HG02763 (cell line): ENCODE measurements around the gene ENO1.

Experiments used
- ATAC-seq: cut with Tn5 transposase; IDR thresholded peaks from one replicate; pipeline ENCODE4 v1.9.1; 2021; ENCODE audit warnings: mild to moderate bottlenecking, moderate library complexity; ENCODE audit not compliant: unreplicated experiment

ENO1 gene

DNA sequence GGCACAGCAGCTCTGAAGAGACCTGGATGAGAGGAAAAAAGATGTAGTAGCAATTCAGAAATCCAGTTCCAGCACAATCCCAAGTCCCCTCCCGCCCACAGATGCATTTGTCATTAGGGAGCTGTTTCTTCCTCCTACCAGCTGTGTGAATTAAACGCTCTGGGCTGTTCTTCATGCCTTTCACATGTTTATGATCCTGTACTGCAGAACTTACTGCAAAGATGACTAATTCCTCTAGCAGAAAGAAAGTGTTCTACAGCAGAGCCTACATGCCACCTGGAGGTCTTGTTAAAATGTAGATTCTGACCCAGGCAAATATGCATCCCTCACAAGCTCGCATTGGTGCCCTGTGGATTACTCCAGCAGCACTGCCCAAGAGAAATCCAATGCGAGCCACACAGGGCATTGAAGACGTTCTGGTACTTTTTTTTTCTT, 6.5 kb downstream of the ENO1 start:
- ATAC-seq: no peak

DNA sequence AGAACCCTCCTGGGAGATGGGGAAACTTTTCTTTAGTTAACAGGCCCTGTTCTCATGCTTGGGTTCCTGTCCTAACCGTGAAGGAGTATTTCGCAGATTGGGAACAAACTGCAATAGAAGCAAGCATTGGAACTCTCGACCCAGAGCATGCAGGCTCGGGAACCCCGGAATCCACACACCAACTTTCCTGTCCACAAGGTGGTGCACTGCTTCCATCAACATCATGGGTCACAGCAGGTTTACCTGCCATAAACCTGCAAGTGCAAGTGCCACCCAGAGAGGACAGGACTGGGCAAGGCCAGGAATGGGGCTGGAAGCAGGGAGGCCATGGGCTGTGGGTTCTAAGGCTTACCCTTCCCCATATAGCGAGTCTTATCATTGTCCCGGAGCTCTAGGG, 6.9 kb downstream of the ENO1 start:
- ATAC-seq: no peak

DNA sequence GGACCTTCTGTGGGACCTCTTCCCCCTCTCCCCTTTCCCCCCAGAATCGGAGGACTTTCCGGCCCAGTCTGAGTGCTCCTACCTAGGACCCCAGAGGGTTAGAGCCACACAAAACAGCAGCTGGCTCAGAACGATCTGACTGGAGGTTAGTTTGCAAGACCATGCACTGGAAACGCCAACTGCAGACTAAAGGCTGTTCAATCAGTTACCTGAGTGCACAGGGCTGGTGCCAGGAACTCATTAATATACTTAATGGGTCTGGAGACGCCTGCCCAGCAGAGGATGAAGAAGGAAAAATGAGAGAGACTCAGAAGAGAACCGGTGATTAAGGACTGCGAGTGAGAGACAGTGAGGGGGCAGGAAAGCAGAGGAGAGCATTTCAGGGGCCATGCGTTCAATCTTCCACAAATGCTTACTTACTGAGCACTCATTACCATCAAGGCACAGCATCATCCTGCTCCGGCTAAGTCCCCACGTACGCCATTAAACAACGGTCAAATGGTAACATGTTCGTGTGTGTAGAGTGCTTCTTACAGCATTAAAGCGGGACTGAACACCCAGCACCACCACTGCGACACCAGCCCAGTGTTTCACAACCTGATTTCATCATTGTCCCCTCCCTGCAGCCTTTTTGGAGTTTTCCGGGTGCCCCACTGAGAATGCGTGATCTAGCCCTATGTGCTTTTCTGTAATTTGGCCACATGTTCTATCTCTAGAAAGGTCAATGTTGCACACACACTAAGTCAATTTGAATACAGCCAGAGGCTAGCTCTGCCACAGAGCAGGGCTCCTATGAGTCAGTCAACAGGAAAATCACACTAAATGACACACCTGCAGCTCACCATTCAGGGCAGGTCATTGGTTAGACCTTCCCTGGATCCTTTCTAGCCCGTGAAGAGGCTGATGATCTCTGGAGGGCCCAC, 7.6 kb downstream of the ENO1 start:
- ATAC-seq: no peak

DNA sequence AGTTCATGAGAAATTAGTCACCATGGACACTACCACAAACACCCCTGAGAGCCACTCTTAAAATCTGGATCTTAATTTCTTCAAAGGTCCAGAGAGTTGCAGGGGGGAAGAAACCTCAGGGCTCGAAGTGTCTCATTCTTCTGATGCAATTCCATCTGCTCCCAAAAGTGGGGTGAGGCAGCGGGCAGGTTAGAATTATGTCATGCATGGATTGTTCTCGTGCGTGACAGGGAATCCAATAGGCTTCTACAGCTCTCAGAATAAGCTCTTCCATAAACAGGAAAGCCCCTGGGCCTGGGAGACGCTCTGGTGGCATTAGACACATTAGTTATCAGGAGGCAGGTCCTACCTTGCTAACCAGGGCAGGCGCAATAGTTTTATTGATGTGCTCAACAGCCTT, 8.4 kb downstream of the ENO1 start:
- no peak for ATAC-seq

DNA sequence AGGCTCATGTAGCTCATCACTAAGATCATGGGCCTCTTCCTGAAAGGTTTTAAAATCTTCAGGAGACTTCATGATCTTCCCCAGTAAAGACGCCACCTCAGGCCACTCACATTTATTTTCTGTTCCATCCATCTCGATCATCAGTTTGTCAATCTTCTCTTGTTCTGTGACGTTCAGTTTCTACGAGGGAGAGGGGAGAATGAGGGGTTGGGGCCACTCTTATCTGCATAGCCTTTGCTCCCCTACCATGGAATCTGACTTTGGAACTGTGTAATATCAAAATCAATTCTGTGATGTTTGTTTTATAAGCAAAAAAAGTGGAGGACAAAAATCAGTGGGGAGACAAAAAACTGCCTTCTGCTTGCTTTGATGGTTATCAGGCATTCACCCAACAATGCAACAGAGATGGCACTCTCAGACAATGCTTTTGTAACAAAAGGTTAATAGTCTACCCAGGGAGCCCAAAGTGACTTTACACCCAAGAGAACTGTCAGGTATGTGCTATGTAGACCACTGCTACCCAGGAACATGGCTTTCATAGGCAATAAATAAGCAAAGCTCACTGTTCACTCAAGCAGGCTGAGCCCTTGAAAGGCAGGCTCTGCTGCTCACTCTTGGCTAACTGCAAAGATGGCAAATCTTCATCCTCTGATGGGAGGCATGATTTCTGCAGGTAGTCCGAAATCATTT, 10.5 kb downstream of the ENO1 start:
- ATAC-seq: no peak

DNA sequence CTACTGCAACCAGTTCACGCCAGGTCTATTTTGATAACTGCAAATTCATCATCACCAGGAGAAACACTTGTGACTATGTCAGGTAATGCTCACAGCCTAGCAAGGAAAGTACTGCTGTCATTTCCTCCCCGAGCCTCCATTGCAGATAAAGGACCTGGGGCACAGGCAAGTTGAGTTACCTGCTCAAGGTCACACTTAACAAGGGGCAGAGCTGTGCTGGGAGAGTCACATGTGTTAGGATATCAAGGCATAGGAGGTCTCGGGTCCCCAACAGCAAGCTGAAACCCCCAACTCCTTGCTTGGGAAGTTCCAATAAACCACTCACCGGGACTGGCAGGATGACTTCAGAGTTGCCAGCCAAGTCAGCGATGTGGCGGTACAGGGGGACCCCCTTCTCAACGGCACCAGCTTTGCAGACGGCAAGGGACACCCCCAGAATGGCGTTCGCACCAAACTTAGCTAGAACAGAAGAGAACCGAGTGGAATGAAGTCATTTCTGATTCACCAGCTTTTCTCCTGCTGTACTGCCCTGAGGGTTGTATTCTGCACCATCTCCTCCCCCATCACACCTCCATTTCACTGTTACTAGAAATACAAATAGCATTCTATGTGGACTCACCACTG, 11.6 kb downstream of the ENO1 start:
- ATAC-seq: no peak

DNA sequence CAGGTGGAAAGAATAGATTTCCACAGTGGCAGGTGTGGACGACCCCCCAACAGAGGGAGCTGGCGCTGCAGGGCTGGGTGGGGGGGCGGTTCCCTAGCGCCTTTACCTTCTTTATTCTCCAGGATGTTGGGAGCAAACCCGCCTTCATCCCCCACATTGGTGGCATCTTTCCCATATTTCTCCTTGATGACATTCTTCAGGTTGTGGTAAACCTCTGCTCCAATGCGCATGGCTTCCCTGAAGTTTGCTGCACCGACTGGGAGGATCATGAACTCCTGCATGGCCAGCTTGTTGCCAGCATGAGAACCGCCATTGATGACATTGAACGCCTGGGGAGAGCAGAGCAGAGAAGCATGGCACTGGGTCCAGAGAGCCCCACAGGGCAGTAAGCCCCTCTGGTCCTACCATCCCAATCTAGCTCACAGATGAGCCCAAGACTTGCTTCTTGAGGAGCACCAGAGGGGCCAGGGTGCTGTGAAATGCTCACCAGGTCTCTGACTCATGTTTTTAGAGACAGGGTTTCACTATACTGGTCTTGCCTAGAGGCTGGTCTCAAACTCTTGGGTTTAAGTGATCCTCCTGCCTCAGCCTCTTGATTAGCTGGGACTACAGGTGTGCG, 12.2 kb downstream of the ENO1 start:
- no peak for ATAC-seq

DNA sequence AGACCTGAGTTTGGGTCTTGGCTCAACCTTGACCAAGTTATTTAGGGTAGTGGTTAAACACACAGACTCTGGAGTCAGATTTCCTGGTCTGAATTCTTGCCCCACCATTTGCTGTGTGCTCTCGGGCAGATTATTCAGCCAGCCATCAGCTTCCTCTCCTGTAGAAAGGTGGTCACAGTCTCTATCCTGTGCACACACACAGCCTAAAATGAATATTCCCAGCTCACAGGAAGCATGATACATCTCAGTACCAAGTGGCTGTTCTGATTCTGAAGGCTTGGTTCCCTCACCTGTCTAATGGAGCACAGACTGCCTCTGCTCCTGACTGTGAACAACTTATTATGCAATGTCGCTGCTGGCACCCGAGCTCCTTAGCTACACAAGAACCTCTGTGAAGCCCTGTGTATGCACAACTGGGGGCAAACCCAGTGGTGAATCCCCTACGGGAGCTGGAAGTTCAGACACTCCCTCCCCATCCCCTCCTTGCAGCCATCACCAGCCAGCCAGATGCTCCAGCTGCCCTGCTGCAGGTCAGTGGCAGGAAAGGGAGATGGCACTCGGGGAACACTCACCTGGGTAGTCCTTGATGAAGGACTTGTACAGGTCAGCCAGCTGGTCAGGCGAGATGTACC, 13.7 kb downstream of the ENO1 start:
- ATAC-seq: no peak

DNA sequence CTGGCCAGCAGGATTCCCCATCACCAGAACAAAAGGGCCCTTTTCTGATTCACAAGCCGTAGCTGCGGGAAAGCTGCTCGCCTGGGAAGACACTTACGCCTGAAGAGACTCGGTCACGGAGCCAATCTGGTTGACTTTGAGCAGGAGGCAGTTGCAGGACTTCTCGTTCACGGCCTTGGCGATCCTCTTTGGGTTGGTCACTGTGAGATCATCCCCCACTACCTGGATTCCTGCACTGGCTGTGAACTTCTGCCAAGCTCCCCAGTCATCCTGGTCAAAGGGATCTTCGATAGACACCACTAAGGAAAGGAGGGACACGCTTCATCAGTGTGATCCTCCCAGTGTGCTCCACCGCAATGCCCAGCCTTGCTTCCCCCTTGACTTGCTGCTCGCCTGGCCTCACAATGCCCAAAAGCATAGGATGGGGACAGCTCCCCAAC, 14.7 kb downstream of the ENO1 start:
- no peak for ATAC-seq

- ATAC-seq: no peak
These were observed 15.3 kb downstream of the ENO1 start for GRCh38 chr1:8863138-8863537.

GRCh38 chr1:8862528-8862927, 16.0 kb downstream of the ENO1 start:
- ATAC-seq: no peak

DNA sequence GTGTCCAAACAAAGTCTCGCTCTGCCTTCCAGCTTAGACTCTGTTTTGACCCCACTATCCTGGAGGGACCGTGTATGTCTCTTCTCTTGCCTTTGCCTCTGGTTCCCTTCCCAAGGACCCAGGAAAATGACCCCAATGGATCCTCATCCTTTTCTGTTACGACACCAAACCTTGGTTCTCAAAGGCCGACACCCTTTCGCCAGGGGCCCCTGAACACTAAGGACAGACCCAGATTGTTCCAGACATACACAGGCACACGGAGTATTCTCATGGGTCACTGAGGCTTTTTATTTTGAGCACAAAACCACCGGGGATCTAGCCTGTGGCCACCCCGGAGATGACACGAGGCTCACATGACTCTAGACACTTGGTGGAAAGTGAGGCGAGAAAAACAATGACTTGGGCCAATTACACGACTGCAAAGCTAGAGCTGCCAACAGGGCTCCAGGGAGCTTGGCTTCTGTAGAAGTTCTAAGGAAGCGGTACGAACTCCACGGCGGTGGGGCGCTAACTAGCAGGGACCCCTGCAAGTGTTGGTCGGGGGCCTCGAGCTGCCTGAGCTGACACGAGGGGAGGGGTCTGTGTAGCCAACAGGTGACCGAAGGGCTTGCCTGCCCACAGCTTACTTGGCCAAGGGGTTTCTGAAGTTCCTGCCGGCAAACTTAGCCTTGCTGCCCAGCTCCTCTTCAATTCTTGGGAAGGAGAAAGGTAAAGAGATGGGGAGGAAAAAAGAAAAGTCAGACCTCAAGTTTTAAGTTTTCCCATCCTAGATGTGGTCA, 17.6 kb downstream of the ENO1 start:
- ATAC-seq: no peak

DNA sequence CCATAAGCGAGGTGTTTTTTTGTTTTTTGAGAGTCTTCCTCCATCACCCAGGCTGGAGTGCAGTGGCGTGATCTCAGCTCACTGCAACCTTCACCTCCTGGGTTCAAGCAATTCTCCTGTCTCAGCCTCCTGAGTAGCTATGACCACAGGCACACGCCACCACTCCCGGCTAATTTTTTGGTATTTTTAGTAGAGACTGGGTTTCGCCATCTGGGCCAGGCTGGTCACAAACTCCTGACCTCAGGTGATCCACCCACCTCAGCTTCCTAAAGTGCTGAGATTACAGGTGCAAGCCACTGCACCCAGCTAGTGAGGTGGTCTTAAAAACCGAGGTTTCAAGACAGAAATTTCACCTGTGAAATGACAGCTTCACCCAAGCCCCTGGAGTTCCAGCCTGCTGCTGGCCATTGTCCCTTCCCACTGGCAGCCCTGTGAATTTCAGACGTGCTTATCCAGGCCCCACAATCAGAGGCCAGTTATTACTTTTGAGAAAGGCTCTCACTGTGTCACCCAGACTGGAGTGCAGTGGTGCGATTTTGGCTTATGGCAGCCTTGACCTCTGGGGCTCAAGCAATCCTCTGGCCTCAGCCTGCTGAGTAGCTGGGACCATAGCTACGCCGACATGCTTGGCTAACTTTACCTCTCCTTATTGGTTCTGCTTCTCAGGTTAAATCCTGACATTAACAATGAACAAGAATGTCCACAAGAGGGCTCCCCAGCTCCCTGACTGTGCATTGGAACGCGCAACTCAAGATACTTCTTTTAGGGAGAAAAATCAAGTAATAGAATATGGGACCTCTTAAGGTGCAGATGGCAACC, 19.4 kb downstream of the ENO1 start:
- ATAC-seq: no peak

- ATAC-seq: no peak
These were observed 20.3 kb downstream of the ENO1 start for GRCh38 chr1:8858112-8858668.

DNA sequence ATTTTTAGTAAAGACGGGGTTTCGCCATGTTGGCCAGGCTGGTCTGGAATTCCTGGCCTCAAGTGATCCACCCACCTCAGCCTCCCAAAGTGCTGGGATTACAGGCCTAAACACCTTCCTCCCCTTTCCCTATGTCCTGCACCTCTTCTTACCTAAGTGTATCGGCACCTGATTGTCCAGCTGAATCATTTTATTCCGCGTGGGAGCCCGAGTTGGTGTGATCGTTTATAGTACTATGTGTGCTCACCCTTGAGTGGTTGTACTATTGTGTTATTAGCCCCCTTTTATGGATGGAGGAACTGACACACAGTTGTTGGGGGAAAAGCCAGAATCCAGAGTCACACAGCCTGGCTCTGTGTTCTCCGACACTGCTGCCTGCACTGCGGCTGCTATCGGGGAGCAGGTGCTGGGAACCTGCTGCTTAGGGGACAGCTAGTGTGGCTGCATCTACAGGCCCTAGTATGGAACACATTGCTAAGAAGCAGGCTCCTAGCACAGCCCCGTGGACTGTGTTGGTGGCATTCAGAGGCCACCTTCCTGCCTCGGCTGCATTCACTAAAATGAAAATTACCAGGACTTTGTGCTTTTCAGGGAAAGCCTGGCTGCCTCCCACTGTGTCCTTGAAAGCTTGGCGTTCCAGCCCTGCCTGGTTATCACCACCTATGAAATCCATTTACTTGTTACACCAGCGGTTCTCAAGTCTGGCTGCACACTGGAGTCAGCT, 21.6 kb downstream of the ENO1 start:
- ATAC-seq: no peak

DNA sequence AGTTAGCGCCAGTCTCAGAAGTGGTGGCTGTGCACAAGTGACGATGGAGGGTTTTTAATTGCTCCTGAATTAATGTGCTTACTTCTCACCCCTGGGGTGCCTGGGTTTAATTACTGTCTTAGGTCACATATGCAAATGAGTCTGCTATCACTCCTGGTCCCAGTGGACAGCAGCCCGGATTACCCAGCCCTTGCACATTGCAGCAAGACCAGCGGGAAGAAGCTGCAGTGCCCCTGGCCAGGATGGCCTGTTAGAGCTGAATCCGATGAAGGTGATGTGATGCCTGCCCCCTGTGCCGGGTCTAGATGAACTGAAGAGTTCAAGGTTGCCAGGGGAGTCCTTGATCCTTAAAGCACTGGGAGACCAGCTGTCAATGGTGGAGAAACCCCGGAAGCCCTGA, 24.2 kb downstream of the ENO1 start:
- no peak for ATAC-seq

- ATAC-seq: no peak
These were observed 27.4 kb downstream of the ENO1 start for GRCh38 chr1:8851060-8851459.

- ATAC-seq: peak; percentile 51
These were observed 29.7 kb downstream of the ENO1 start for GRCh38 chr1:8848663-8849386.
